Measurements from ENCODE around the gene TMEM235.

TMEM235 gene

DNA sequence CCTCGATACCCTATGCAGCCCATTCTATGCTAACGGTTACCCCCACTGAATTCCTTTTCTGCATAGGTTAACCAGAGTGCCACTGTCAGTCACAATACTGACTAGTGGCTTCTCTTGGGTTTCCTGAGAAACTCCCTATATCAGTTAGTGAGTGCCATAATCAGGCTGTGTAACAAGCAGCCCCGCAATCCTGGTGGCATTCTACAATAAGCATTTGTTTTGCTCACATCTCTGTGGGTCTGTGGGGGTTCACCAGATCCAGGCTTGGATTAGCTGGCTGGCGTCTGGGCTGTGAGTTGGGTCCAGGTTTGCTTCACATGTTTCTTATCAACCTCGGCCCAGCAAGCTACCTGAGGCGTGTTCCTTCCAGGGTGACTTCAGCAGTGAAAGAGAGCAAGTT lies 42.4 kb downstream of the TMEM235 start:
- no peak for DNase-seq

DNA sequence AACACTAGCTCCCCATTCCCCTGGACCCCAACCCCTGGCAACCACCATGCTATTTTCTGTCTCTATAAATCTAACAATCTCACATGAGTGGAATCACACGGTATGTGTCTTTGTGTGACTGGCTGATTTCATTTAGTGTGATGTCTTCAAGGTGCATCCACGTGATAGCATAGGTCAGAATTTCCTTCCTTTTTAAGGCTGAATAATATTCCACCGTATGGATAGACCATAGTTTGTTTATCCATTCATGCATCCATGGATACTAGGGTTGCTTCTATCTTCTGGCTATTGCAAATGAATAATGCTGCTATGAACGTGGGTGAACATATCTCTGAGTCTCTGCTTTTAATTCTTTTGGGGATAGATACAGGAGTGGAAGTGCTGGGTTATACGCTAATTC lies 43.9 kb downstream of the TMEM235 start:
- no peak for DNase-seq

DNA sequence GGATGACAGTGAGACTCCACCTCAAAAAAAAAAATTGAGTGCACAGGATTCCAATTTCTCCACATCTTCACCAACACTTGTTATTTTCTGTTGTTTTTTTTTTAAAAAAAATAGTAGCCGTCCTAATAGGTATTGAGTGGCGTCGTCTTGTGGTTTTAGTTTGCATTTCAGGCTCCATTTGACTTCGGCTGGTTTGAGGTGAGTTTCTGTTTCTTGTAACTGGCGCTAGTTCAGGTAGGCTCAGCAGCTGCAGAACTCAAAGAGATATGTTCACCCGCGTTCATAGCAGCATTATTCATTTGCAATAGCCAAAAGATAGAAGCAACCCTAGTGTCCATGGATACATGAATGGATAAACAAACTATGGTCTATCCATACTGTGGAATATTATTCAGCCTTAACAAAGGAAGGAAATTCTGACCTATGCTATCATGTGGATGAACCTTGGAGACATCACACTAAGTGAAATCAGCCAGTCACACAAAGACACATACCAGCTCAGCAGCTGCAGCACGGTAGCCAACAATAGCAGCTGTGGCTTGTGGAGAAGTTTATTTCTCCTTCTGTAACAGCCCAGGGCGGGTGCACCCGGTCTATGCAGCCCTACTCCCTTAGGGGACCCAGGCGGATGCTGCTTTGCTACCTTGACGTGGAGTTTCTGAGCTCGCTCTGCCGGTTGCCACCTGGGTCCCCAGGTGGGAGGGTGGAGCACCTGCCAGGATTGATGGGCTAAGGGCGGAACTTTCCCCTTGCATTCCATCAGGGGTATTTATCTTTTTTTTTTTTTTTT lies 44.9 kb downstream of the TMEM235 start:
- DNase-seq = peak; percentile 41

DNA sequence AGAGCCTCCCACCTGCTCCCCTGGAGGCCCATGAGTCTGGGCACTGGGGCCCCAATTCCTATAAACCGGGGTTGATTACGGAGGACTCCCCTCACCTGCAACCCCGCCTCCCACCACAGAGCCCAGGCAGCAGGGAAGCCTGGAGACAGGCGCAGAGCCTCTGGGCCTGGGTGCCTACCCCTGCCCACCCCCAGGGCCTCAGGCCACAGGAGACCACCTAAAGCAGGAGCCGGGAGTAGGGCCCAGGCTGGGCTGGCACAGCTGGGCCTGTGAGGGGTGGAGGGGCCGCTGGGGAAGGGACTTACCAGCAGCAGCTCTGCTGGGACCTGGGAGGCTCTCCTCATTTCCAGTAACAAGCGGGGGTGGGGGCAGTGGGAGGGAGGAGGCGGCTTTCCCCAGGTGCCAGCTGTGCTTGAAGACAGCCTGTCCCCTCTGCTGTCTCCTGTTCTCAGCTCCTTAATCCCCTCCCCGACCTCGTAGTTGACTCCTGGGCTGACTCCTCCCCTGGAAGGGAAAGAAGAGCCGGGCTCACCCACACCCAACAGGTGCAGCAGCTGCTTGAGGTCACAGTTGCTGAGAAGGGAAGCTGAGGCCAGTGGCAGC lies 46.8 kb downstream of the TMEM235 start:
- peak; percentile 28 for DNase-seq

DNA sequence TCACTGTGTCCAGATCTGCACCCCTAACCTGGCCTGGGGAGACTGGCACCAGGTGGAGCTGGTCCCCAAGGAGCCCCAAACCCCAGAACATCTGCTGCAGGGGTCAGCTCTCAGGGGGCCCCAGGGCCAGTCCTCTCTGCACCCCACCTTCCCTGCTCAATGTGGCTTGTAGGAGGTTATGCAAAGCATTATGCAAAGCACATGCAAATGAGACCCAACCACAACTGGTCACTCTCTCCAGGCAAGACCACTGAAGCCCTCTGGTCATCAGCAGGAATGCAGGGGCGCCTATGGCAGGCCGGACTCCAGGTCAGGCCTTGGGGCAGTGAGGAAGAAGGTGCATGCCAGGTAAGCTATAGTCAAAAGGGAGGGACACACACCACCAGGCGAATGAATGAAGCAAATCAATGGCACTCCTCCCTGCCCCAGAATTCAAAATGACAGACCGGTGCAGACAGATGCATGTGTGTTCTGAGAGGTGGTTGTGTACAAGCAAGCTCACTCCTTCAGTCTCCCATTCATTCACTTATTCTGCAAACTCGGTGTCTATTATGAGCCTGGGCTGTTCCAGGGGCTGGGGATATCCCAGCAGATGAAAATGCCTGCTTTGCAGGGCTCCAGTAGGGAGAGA lies 48.0 kb downstream of the TMEM235 start:
- DNase-seq = no peak

DNA sequence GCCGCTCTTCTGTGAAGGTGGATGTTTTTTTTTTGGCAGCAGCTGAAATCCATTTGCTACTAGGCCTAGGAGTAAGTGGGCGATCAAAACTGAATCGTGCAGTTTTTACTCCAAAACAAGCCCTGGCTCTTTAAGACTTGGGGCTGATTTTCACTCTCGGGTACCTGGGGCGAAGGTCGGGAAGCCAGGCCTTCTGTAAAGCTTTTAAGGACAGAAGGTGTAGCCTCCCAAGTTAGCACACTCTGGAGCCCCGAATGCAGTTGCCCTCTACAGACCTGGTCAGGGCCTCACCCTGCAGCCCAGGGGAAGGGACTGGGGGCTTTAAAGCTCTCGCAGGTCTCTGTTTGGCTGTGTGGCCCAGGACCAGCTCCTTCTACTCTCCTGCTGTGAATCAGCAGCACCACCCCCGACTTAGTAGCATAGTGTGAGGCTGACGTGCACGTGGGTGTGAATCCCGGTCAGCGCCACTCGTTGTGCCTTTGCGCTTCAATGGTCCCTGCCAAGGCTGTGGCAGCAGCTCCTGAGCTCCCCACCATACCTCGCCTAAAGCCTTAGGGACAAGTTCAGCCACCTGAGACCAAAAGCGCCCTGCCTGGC lies 49.9 kb downstream of the TMEM235 start:
- no peak for DNase-seq

DNA sequence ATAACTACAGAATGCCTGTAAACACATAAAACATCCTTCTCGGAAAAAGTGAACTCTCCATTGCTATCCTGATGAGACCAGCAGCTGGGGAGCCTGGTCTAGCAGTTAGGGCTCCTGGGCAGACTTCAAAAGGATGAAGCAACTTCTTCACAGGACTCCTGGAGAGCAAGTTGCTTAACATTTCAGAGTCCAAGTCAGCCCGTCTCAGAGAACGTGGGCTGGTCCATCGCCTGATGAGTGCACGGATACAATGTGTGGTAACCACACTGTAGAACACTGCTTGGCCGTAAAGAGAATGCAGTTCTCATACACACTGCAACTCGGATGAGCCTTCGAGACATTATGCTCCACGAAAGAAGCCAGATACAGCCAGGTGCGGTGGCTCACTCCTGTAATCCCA lies 52.7 kb downstream of the TMEM235 start:
- no peak for DNase-seq

DNA sequence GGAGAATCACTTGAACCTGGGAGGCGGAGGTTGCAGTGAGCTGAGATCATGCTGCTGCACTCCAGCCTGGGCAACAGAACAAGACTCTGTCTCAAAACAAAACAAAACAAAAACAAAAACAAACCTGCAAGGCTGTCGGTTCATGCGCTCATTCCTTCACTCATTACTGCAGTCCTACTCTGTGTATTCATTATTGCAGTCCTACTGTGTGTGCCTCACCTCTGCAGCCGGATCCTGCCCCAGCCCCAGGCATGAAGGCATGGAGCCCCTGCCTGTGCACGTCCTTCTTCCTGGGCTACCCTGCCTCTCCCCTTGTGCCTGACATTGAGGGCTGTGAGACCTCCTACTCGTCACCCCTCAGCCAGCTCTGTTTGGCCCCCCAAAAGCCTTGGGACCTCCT lies 57.6 kb downstream of the TMEM235 start:
- no peak for DNase-seq

DNA sequence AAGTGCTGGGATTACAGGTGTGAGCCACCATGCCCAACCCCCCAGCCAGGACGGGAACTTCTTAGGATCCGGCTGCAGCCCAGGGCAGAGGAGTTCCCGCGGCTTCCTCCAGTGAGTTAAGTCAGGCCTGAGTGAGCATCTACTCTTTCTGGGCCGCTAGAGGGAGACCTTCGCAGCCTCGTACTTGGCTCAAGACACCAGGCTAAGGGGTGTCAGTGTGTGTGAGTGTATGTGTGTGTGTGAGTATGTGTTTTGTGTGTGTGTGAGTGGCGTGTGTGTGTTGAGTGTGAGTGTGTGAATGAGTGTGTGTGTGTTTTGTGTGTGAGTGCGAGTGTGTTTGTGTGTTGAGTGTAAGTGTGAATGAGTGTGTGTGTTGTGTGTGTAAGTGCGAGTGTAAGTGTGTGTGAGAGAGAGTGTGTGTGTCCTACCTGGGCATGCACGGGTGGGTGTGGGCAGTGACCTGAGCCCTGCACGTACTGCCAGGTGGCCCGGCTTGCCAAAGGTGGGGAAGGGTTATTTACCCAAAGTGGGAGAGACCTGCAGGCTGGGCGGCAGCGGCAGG lies 58.5 kb downstream of the TMEM235 start:
- peak; percentile 86 for DNase-seq
